Retinal pigment epithelial cell (primary cell): Measurements from ENCODE around the gene STIMATE.

ENCODE experiments used
- DNase-seq: peaks from one replicate; pipeline ENCODE4 v3.0.0-alpha.2; 2010; ENCODE audit warnings: low read depth
- H3K4me3 ChIP-seq: 2 replicates; pipeline ENCODE4 v1.5.1; 2011; ENCODE audit warnings: mild to moderate bottlenecking, low read length, control low read depth, moderate library complexity
- CTCF ChIP-seq: conservative IDR thresholded peaks from 2 replicates; pipeline ENCODE4 v1.5.1; 2011; ENCODE audit warnings: low read depth, low read length, control low read depth, inconsistent platforms

Gene STIMATE

GRCh38 chr3:52848617-52849016, 48.7 kb downstream of the STIMATE start:
- TF ChIP-seq CTCF: no peak
- H3K4me3 ChIP-seq: no peak overlapping the region
- no peak for DNase-seq

- TF ChIP-seq CTCF: no peak
- no peak for DNase-seq
- H3K4me3 ChIP-seq: no peak overlapping the region
Observed at GRCh38 chr3:52847726-52848125, 49.6 kb downstream of the STIMATE start.

GRCh38 chr3:52847241-52847640, 50.1 kb downstream of the STIMATE start:
- H3K4me3 ChIP-seq: no peak overlapping the region
- DNase-seq: no peak
- TF ChIP-seq CTCF: no peak

- no peak for TF ChIP-seq CTCF
- DNase-seq: no peak
- H3K4me3 ChIP-seq: no peak overlapping the region
Observed at GRCh38 chr3:52846432-52846965, 50.8 kb downstream of the STIMATE start.

GRCh38 chr3:52845691-52846431, 51.5 kb downstream of the STIMATE start:
- TF ChIP-seq CTCF: peak; percentile 50
- H3K4me3 ChIP-seq: no peak overlapping the region
- no peak for DNase-seq

- TF ChIP-seq CTCF: no peak
- DNase-seq: no peak
- H3K4me3 ChIP-seq: no peak overlapping the region
Observed at GRCh38 chr3:52845157-52845556, 52.2 kb downstream of the STIMATE start.

GRCh38 chr3:52844290-52844975, 52.9 kb downstream of the STIMATE start:
- H3K4me3 ChIP-seq: no peak overlapping the region
- no peak for DNase-seq
- TF ChIP-seq CTCF: no peak
